ENCODE measurements around the gene RRP15. TPM values are rescaled to one million over a fixed set of nuclear protein-coding genes. Genes with fewer than 3 reads are reported as not detected.

The RRP15 gene
- 8.2 and 15.8 TPM in 2 replicates for total RNA-seq (ENCODE audit: low replicate concordance)

- H3K27ac ChIP-seq = peak within 1 kb of the TSS; percentile 69
- peaks cover 6% of the 10 kb centered on the region for H3F3A ChIP-seq (ENCODE audit: low read depth)
- Mint-ChIP-seq H3K27ac (peak within 1 kb of the TSS; percentile 95), H3K9me3 (peaks cover 8% of the 10 kb centered on the region), H3K27me3 (ENCODE audit: insufficient read depth, low read depth) (no peaks in the 10 kb centered on the region), H3K36me3 (no peaks in the 10 kb centered on the region), H3K4me1 (peaks cover 21% of the 10 kb centered on the region), H3K4me3 (peak within 1 kb of the TSS; percentile 100)
- TF ChIP-seq EZH2 (IDR thresholded peaks at IDR 0.05) (peak; percentile 56), EZH2phosphoT487 (IDR thresholded peaks at IDR 0.05) (no peak), CTCF (IDR thresholded peaks at IDR 0.05) (no peak)
- no peaks in the 10 kb centered on the region for H3K27me3 ChIP-seq
- no peaks in the 10 kb centered on the region for H3K9me3 ChIP-seq (ENCODE audit: low read depth)
- peaks cover 5% of the 10 kb centered on the region for H3K4me1 ChIP-seq
- peak within 1 kb of the TSS; percentile 57 for H3K9ac ChIP-seq
- peak; percentile 96 for DNase-seq (ENCODE audit: low spot score)
- H2AFZ ChIP-seq (replicated peaks) = peak within 1 kb of the TSS; percentile 89
- H4K20me1 ChIP-seq (ENCODE audit: low read depth) = peaks cover 5% of the 10 kb centered on the region
- H3K36me3 ChIP-seq = no peaks in the 10 kb centered on the region
- H3K4me2 ChIP-seq = peak within 1 kb of the TSS; percentile 77
- H3K79me2 ChIP-seq (ENCODE audit: low read depth) = peaks cover 50% of the 10 kb centered on the region
- H3K4me3 ChIP-seq = peak within 1 kb of the TSS; percentile 80
Observed at GRCh38 chr1:218284917-218285635, at the start of gene RRP15. TSS of gene RRP15 (plus strand) at chr1:218285293. CDS start at chr1:218285317, 24 bp downstream.

GRCh38 chr1:218242171-218242570 is 42.9 kb upstream of the RRP15 start:
- H3K36me3 Mint-ChIP-seq = no peaks in the 10 kb centered on the region
- Histone ChIP-seq H3K27ac (no peak overlapping the region), H3K4me1 (no peaks in the 10 kb centered on the region), H3F3A (ENCODE audit: low read depth) (no peaks in the 10 kb centered on the region), H3K9ac (no peak overlapping the region), H3K9me3 (ENCODE audit: low read depth) (no peaks in the 10 kb centered on the region), H3K4me3 (no peak overlapping the region), H4K20me1 (ENCODE audit: low read depth) (no peaks in the 10 kb centered on the region), H3K36me3 (no peaks in the 10 kb centered on the region), H3K27me3 (no peaks in the 10 kb centered on the region), H2AFZ (replicated peaks) (no peak overlapping the region), H3K4me2 (no peak overlapping the region), H3K79me2 (ENCODE audit: low read depth) (no peaks in the 10 kb centered on the region)
- DNase-seq (ENCODE audit: low spot score) = no peak
- H3K4me3 Mint-ChIP-seq = no peak overlapping the region
- TF ChIP-seq EZH2 (IDR thresholded peaks at IDR 0.05) (no peak), EZH2phosphoT487 (IDR thresholded peaks at IDR 0.05) (no peak), CTCF (IDR thresholded peaks at IDR 0.05) (no peak)
- no peak overlapping the region for H3K27ac Mint-ChIP-seq
- no peaks in the 10 kb centered on the region for H3K4me1 Mint-ChIP-seq
- H3K9me3 Mint-ChIP-seq = no peaks in the 10 kb centered on the region
- no peaks in the 10 kb centered on the region for H3K27me3 Mint-ChIP-seq (ENCODE audit: insufficient read depth, low read depth)

- Mint-ChIP-seq H3K27ac (no peak overlapping the region), H3K36me3 (no peaks in the 10 kb centered on the region), H3K27me3 (ENCODE audit: insufficient read depth, low read depth) (no peaks in the 10 kb centered on the region), H3K9me3 (no peaks in the 10 kb centered on the region), H3K4me1 (no peaks in the 10 kb centered on the region), H3K4me3 (no peak overlapping the region)
- Histone ChIP-seq H3K79me2 (ENCODE audit: low read depth) (no peaks in the 10 kb centered on the region), H3K36me3 (no peaks in the 10 kb centered on the region), H3K27me3 (no peaks in the 10 kb centered on the region), H4K20me1 (ENCODE audit: low read depth) (no peaks in the 10 kb centered on the region), H3K4me3 (no peak overlapping the region), H3K4me2 (no peak overlapping the region), H3K9ac (no peak overlapping the region), H3K4me1 (no peaks in the 10 kb centered on the region), H3F3A (ENCODE audit: low read depth) (no peaks in the 10 kb centered on the region), H3K9me3 (ENCODE audit: low read depth) (no peaks in the 10 kb centered on the region), H2AFZ (replicated peaks) (no peak overlapping the region), H3K27ac (no peak overlapping the region)
- DNase-seq (ENCODE audit: low spot score) = no peak
- TF ChIP-seq CTCF (IDR thresholded peaks at IDR 0.05) (no peak), EZH2 (IDR thresholded peaks at IDR 0.05) (no peak), EZH2phosphoT487 (IDR thresholded peaks at IDR 0.05) (no peak)
Observed at GRCh38 chr1:218247339-218247738, 37.8 kb upstream of the RRP15 start.

Measured in neural progenitor cell (in vitro differentiated cells).